HFF-Myc (cell line): ENCODE measurements around the gene NPC2.
A peak's percentile ranks its signal among the peaks of the same experiment; 100 is the strongest.
"Not testable (repeated sequence)": the region's sequence is repeated elsewhere in the genome, so short reads cannot be mapped to it uniquely, and the experiment has no call there.

Experiments used
- DNase-seq: peaks from one replicate; pipeline ENCODE4 v3.0.0-alpha.2; 2011; ENCODE audit warnings: low read depth; ENCODE audit errors: extremely low read depth
- H3K4me3 ChIP-seq: replicated peaks from 2 replicates; pipeline ENCODE4 v1.5.1; 2011; ENCODE audit warnings: low read depth, mild to moderate bottlenecking, control low read depth, low read length
- TF ChIP-seq, protein P1 (sequence below): IDR thresholded peaks from 2 replicates; pipeline ENCODE4 v1.5.1; 2012; ENCODE audit warnings: mild to moderate bottlenecking, low read depth, low read length, control low read depth; ENCODE audit errors: missing control alignments

The NPC2 gene

DNA sequence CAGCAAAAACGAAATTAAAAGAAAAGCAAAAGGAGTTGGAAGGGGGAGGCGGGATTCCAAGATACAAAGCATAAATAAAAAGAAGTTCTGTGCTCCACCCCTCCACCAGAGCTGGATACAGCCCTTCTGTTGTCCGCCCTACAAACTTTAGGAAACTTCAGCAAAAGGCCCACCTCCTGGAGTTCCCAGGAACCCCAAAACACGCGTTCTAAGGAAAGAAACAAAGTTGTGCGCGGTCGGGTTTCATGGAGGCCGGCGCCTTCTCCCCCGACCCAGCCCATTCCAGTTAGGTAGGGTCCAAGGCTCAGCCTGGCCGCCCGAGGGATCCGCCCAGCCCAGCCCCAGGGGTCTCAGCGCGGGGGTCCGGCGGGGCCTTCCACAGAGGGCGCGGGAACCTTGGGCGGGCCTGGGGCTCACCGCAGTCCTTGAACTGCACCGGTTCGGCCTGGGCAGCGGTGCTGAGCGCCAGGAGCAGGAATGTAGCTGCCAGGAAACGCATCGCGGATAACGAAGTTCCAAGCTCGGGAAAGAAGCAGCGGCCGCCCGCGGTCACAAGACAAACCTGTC is at the start of gene NPC2:
Gene NPC2, minus strand, starts transcription at position 530 of the 567 bp plus-strand sequence. Its CDS starts 31 bp downstream, at position 499.
- peak within 1 kb of the TSS; percentile 89 for H3K4me3 ChIP-seq
- TF ChIP-seq, protein P1, sequence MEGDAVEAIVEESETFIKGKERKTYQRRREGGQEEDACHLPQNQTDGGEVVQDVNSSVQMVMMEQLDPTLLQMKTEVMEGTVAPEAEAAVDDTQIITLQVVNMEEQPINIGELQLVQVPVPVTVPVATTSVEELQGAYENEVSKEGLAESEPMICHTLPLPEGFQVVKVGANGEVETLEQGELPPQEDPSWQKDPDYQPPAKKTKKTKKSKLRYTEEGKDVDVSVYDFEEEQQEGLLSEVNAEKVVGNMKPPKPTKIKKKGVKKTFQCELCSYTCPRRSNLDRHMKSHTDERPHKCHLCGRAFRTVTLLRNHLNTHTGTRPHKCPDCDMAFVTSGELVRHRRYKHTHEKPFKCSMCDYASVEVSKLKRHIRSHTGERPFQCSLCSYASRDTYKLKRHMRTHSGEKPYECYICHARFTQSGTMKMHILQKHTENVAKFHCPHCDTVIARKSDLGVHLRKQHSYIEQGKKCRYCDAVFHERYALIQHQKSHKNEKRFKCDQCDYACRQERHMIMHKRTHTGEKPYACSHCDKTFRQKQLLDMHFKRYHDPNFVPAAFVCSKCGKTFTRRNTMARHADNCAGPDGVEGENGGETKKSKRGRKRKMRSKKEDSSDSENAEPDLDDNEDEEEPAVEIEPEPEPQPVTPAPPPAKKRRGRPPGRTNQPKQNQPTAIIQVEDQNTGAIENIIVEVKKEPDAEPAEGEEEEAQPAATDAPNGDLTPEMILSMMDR, result no peak
- DNase-seq, result no peak

- H3K4me3 ChIP-seq, result no peak overlapping the region
- no peak for DNase-seq
- TF ChIP-seq, protein P1, result no peak
Observed at GRCh38 chr14:74542056-74542685, 49.1 kb upstream of the NPC2 start.

- TF ChIP-seq, protein P1, result no peak
- no peak overlapping the region for H3K4me3 ChIP-seq
- DNase-seq, result no peak
Observed at GRCh38 chr14:74541225-74541624, 48.1 kb upstream of the NPC2 start.

DNA sequence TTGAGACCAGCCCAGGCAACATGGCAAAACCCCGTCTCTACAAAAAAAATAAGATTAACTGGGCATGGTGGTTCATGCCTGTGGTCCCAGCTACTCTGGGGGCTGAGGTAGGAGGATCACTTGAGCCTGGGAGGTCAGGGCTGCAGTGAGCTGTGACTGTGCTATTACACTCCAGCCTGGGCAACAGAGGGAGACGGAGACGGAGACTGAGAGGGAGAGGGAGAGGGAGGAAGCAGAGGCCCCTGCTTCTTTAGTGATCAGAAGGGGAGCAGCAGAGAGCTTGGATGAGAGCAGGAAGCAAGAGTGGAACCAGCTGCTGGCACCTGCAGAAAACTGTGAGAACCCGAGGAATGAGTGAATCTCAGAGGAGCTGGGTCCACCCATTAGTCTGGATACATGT is 46.4 kb upstream of the NPC2 start:
- H3K4me3 ChIP-seq, result no peak overlapping the region
- TF ChIP-seq, protein P1, result no peak
- DNase-seq, result no peak

DNA sequence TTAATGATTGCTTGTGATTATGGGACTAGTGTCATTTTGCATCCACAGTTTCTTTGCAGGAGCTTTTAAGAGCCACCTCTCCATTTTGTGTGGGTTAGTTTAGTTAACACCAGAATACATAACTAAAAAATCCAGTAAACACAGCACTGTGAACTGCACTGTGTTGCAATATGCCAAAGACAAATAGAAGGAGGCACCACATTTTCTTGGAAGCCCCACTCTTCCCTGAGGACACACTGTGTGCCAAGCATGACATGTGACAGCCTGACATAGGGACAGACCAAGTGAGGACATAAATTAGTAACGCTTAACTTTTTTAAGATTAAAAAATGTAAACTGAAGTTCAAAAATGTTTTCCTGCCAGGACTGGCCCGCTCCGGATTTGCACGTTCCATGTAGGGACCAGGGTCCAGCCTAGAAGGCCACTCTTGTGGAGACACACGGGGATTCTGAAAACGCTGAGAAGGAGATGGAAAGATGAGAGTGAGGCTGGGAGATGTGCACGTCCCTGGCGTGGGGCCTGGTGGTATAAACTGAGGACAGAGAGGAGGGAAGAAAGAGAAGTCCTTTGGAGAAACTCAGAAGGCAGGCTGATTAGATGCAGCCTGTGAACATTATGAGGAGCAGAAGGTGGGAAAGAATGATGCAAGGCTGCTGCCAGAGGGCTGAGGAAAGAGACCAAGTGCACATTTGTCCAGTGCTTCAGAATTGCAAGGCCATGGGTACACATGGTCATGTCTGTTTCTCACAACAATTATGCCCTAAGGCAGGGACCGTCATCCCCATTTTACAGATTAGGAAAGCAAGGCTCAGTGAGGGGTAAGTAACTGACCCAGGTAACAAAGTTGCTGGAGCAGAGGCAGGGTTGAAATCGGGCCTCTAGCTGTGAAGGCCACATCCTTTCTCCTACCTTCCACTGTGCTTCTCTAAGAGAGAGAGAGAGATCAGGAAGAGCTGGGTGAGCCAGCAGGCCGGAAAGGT is 45.6 kb upstream of the NPC2 start:
- no peak overlapping the region for H3K4me3 ChIP-seq
- DNase-seq, result no peak
- TF ChIP-seq, protein P1, result no peak

DNA sequence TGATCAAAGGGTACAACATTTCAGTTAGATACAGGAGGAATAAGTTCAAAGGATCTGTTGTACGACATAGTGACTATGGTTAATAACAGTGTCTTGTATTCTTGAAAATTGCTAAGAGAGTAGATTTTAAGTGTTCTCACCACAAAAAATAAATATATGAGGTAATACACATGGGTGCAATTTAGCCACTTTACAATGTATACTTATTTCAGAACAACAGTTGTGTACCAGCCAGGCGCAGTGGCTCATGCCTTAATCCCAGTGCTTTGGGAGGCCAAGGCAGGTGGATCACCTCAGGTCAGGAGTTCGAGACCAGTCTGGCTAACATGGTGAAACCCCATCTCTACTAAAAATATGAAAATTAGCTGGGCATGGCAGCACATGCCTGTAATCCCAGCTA is 43.2 kb upstream of the NPC2 start:
- DNase-seq, H3K4me3 ChIP-seq: not testable (repeated sequence)
